Choroid plexus epithelial cell (primary cell): ENCODE data around the gene DUOXA2.

Source experiments
- DNase-seq: peaks from one replicate; pipeline ENCODE4 v3.0.0-alpha.2; 2010; ENCODE audit warnings: low read depth
- H3K4me3 ChIP-seq: 2 replicates; pipeline ENCODE4 v1.5.1; 2011; ENCODE audit warnings: low read depth, mild to moderate bottlenecking, control low read depth, low read length, moderate library complexity
- CTCF ChIP-seq: conservative IDR thresholded peaks from 2 replicates; pipeline ENCODE4 v1.5.1; 2011; ENCODE audit warnings: low read depth, mild to moderate bottlenecking, control low read depth, inconsistent platforms, low read length, moderate library complexity

DUOXA2 gene

GRCh38 chr15:45093622-45094357, 20.3 kb upstream of the DUOXA2 start:
- no peak for TF ChIP-seq CTCF
- H3K4me3 ChIP-seq: no peak overlapping the region
- no peak for DNase-seq

- no peak for DNase-seq
- H3K4me3 ChIP-seq: no peak overlapping the region
- TF ChIP-seq CTCF: no peak
Observed at GRCh38 chr15:45094358-45094730, 19.8 kb upstream of the DUOXA2 start.

- H3K4me3 ChIP-seq: no peak overlapping the region
- TF ChIP-seq CTCF: no peak
- DNase-seq: no peak
Observed at GRCh38 chr15:45095661-45096060, 18.5 kb upstream of the DUOXA2 start.

- TF ChIP-seq CTCF: no peak
Observed at GRCh38 chr15:45097466-45097865, 16.7 kb upstream of the DUOXA2 start.

GRCh38 chr15:45099549-45100165, 14.5 kb upstream of the DUOXA2 start:
- no peak for DNase-seq
- no peak overlapping the region for H3K4me3 ChIP-seq
- no peak for TF ChIP-seq CTCF

More at GRCh38 chr15:45097466-45097865, 16.7 kb upstream of the DUOXA2 start:
- no peak for DNase-seq
- no peak overlapping the region for H3K4me3 ChIP-seq

- no peak for TF ChIP-seq CTCF
- no peak for DNase-seq
- no peak overlapping the region for H3K4me3 ChIP-seq
Observed at GRCh38 chr15:45100884-45101625, 13.1 kb upstream of the DUOXA2 start.
